Suppressor macrophage treated with lipopolysaccharide for 1 hour (primary cell): Measurements from ENCODE around the gene LIN28A.

Source experiments
- DNase-seq, 3 donors: peaks; one replicate each; pipeline ENCODE4 v3.0.0-alpha.2; 2020 to 2022

Gene LIN28A

DNA sequence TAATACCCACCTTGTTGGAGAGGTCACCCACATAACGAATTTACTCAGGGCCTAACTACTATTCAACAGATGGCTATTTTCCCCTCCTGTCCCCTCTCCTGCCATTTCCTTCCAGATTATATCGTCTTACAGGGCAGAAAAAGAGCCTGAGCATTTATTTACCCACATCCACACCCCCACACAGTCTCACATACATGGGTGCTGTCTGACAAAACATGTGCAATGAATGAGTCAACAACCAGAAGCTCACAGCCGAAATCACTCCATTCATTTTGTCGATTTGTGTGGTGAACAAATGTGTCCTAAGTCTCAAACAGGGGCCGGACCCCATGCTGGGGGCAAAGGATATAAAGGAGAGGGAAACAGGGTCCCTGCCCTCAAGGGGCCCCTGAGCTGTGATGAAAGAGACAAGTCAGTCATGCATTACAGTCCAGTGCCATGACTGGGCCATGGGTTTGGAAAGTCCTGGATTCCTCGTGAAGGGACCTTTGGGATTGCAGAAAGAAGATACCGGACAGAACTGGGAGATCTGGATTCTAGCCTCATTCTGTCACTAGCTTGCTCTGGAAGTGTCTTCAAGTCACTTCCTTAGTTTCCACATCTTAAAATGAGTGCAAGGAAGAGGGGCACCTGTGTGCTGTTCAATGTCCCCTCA lies 21.7 kb upstream of the LIN28A start:
- DNase-seq: no peak

DNA sequence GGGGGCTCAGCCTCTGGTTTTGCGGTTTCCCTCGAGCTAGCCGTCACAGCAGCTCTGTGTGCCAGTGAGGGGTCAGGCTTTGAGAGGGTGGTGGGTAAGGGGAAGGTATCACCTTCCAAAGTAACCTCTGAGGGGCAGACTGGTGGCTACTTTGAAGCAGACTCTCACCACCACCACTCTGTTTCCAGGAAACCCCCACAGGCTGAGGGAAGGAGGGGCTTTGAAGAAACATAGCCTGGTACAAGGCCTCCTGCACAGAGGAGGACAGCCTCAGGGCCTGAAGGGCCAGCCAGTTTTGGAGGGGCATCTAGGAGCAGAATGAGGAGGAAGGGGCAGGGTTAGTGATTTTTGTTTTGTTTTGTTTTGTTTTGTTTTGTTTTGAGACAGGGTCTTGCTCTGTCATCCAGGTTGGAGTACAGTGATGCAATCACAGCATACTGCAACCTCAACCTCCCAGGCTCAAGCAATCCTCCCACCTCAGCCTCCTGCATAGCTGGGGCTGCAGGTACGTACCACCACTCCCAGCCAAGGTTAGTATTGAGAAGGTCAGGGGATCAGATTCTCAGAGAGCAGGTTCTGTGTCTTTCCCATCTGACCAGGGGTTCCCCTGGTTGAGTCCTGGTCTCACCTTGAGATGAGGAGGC lies 20.9 kb upstream of the LIN28A start:
- no peak for DNase-seq

GRCh38 chr1:26391450-26391849 lies 19.2 kb upstream of the LIN28A start:
- peak; percentile 64 to 73 (median 70) for DNase-seq

DNA sequence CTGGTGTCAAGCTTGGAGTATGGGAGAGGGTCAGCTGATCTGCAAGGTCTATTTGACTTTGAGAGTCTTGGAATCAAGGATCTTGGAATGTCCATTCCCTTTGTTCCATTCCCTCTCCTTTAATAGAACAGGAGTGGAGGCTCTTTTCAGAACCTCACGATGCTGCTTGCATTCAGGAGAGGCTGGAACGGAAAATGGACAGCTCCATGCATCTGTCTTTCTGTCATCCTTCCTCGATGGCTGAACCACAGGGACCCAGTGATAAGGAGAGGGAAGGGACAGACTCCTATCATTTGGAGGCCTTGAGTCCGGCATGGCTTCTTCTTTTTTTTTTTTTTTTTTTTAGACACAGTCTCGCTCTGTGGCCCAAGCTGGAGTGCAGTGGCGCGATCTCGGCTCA lies 14.9 kb upstream of the LIN28A start:
- DNase-seq: no peak

DNA sequence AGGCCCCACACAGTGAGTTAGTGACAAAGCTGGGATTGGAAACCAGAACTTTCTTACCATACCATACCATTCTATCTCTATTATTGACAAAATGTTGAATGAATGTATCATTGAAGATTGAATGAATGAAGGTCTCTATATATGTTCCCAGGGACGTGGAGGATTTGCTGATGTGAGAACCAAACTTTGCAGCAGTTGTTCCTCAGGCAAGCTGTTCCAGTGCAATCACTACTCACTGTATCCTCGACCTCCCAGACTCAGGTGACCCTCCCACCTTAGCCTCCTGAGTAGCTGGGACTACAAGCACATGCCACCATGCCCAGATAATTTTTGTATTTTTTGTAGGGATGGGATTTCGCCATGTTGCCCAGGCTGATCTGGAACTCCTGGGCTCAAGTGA lies 11.6 kb upstream of the LIN28A start:
- DNase-seq: no peak

DNA sequence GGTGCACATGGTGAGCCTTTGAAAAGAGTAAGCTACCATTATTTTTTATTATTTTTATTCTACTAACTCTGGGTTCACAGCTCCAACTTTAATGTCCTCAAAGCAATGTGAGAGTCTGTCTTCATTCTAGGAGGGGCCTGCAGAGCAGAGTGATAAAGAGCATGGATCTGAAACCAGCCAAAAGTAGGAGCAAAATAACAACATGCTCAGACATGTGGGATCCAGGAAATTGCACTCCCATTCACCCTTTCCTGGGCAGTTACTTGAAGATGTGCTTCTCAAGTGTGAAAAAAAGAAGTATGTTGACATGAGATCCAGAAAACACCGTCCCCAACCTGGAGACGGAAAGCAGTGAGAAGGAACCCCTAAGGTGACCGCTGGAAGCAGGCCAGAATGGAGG lies 8.7 kb upstream of the LIN28A start:
- DNase-seq: no peak

- DNase-seq: no peak
Measured at GRCh38 chr1:26403656-26404055, 7.0 kb upstream of the LIN28A start.

GRCh38 chr1:26404641-26405040 lies 6.0 kb upstream of the LIN28A start:
- no peak for DNase-seq

DNA sequence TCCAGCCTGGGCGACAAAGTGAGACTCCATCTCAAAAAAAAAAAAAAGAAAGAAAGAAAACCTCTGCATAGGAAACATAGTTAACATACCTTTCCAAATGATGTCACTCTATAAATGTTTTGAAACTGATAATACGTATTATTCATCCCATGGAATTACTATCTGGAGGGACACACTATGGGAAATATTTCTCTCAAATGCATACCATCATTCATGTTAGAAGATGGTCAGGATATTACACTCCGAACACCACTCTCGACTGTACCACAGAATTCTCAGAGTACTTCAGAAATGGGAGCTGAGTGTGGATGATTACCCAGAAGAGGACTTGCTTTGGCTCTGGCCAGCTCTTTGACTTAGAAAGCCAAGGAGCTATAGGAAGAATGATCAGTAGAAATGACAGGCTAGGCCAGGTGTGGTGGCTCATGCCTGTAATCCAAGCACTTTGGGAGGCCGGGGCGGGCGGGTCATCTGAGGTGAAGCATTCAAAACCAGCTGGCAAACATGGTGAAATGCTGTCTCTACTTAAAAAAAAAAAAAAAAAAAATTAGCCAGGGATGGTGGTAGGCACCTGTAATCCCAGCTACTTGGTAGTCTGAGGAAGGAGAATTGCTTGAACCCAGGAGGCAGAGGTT lies 5.2 kb upstream of the LIN28A start:
- no peak for DNase-seq

DNA sequence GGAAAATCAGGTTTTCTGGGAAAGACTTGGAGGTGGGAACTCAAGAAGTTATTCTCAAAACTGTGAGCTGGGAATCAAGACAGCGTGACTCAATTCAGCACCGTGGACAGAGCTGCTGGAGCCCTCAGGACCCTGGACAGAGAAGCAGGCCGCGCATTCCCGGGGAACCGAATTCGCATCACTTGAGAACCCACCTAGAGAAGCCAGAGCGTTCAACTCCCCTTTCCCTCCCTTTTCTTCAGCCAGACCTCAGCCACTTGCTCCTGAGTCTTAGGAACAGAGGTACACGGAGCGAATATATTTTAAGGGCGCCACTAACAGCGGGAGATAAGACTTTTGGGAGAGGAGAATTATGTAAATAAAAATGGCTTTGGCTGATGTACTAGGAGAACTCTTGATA lies 2.0 kb upstream of the LIN28A start:
- peak; percentile 74 to 86 (median 84) for DNase-seq

GRCh38 chr1:26409191-26409807 lies 1.3 kb upstream of the LIN28A start:
- DNase-seq: no peak

DNA sequence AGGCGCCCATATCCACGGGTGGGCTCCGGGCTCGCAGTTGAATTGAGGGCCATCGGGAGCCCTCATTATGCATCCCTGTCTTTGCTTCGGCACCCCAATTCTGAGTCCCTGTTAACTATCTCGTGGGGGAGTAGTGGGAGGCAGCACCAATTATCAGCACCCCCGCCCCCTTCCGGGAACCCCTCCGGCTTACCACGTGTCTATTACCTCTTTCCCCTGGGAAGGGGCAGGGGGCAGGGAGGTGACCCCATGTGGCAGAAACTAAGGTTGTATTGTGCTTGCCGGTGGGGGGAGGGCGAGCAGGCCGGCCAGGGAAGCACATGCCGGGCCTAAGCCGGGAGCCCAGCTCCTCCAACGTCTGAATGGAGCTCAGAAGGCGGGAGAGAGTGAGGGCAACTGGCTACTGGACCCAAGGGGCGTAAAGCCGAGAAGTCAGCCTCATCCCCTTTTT lies 1.0 kb downstream of the LIN28A start:
- no peak for DNase-seq

DNA sequence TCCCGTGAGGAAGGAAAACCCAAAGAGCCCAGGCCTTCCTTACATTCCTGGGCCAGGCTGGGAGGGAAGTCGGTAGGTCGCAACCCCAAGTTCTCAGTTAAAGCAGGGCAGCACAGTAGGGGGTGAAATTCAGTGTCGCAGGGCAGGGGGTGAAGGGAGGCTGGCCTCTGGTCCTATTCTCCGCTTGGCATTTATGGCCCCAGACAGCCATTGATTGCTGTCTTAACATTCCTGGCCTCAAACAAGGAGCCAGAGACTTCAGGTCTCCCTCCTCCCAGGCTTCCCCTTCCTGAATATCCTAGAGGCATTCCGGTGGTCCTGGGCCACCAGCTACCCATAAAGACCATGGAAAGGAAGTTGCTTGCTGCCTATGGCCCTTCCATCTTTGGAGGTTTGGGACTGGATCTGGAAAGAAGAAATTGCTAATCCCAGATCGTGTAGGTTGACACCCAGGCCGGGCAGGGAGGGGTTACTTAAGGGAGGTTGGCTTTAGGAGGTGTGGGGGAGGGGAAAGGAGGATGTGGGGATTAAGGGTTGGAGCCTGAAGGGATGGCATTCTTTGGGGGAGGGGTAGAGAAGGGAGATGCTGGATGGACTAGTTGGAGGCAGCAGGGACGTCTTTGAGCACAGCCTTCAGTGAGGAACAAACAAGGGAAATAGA lies 1.7 kb downstream of the LIN28A start:
- DNase-seq: no peak

DNA sequence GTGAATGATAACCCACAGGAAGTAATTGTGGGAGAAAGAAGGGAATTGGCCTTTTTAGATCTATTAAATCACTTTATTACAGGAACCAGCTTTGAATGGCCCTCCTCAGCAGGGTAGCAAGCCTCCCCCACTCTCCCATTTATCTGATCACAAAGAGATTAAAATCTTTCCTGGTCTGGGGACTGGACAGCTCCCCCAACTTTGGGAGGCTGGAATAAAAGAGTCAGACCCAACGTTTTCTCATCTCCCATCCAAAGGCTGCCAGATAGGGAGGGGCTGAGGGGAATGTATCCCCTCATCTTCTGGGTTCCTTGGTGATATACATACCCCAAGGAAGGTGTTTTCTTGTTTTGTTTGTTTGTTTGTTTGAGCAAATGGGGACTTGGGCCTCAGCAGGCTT lies 2.4 kb downstream of the LIN28A start:
- no peak for DNase-seq

DNA sequence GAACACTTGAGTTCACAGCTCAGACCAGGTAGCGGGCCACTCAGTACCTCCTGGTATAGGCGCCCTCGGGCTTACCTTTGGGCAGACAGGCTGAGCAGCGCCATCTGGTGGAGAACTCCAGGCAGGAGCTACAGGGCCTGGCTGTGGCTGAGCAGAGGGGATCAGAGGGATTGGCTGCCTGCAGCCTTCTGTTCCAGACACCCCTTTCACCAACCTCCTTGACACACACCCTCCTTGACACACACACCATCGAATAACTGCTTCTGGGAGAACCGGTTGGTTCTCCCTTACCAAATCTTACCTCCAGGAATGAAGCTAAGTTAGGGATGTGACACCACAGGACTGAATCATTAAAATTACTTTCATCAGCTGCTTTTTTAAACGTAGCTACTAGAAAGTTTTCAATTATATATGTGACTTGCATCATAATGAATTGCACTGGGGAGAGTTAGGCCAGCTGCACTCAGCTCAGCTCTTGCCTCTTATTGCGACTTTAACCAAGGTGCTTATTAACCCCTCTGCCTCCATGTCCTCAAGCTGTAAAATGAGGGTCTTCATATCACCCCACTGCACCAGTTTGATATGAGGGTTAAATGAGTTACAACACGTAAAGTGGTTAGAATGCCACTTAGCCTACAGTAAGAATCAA lies 6.6 kb downstream of the LIN28A start:
- peak; percentile 73 to 88 (median 82) for DNase-seq

- no peak for DNase-seq
Measured at GRCh38 chr1:26418865-26419349, 8.3 kb downstream of the LIN28A start.

- DNase-seq: no peak
Measured at GRCh38 chr1:26419494-26419893, 8.9 kb downstream of the LIN28A start.

DNA sequence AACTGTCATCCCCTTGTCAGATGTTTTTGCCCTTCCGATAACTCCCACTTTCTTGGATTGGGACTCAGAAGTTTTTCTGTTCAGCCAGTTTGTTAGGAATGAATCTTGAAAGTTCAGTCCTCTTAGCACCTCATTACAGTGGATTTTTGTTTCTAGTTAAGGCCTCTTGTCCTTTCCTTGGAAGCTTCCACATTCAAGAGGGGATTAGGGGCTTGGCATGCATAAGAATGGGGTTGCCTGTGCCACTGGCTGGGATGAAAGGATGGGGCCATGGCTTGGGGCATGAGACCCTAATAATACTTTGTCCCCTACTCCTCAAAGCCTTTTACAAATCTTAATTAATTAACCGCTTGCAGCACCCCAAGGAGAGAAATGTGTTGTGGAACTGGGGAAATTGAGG lies 19.1 kb downstream of the LIN28A start:
- no peak for DNase-seq

DNA sequence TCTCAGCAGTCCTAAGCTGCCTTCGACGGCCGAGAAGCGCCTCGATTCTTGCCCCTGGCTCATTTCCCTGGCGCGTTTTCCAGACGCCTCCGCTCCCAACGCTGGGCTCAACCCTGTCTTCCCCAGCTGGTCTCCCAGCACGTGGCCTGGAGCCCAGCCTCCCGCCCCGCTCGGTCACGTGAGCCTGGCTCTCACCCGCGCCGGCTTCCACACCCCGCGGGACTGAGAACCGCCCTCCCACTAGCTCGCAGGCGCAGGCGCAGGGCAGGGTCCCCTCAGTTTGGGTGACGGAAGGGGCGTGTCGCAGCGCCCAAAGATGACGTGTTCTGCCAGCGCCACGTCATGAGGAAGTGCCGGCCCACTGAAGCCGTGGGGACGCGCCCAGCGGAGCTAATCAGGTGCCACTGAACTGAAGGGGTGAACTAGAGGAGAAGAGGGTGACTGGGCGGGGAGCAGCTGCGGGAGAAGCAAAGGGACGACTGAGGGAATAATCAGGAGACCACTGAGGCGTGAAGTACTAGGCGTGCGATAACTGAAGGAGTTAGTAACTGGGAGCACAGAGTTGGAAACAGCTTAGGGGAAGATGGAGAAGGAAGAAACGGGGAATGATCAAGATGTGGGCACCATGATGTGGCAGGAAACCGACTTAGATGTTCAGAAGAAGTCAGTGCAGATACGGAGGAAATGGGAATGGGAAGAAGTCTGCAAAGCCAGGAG lies 21.5 kb downstream of the LIN28A start, which contains the start of gene DHDDS:
DHDDS (plus strand) TSS at position 343 of the 717 bp plus-strand sequence. CDS start 625 bp downstream, outside the sequence.
- peak; percentile 99 to 100 (median 100) for DNase-seq

GRCh38 chr1:26432793-26433192 lies 22.2 kb downstream of the LIN28A start:
- DNase-seq: no peak

DNA sequence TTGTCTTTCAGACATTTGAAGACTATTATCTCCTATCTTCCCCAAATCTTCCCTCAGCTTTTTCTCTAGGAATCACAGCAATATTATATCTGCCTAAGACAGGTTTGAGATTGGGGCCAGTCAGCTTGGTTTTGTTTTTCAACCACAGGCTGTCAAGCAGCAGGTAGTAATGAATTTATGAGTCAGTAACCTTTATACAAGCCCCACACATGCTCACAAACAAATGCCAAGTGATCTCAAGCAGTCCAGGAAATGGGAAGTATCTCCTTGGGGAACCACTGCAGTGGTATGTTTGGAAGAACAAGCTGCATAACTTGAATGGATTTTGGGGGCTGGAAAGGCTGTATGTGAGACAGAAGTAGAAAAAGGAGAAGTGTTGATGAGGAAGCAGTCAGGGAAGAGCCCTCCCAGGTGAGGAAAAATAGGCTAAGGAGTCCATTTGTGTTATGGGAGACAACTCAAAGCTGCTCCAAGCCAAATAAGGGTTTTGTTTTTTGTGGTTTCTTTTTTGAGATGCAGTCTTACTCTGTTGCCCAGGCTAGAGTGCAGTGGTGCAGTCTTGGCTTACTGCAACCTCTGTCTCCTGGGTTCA lies 23.6 kb downstream of the LIN28A start:
- DNase-seq: peak in 1 of 3 donors; percentile 5
